HEK293T (cell line): ENCODE results near the gene GLG1.
"Not testable (repeated sequence)": the region's sequence is repeated elsewhere in the genome, so short reads cannot be mapped to it uniquely, and the experiment has no call there.

ENCODE experiments used
- CTCF ChIA-PET: fragments of 350-600 bp; formaldehyde crosslinking; extraction: SDS; loops from one replicate; lab custom pipeline; 2021; ENCODE audit warnings: antibody characterized with exemption, inconsistent platforms; lab: Yijun Ruan, JAX
- POLR2A ChIA-PET: fragments of 350-600 bp; formaldehyde crosslinking; extraction: SDS; loops from one replicate; lab custom pipeline; 2020; ENCODE audit warnings: antibody characterized with exemption, inconsistent platforms; lab: Yijun Ruan, JAX
- DNase-seq: peaks from one replicate; pipeline ENCODE4 v3.0.0; 2012; ENCODE audit warnings: mixed read lengths; ENCODE audit errors: extremely low spot score

Gene GLG1

GRCh38 chr16:74407362-74407705 is 199.6 kb downstream of the GLG1 start:
- DNase-seq, CTCF ChIA-PET, POLR2A ChIA-PET: not testable (repeated sequence)

DNA sequence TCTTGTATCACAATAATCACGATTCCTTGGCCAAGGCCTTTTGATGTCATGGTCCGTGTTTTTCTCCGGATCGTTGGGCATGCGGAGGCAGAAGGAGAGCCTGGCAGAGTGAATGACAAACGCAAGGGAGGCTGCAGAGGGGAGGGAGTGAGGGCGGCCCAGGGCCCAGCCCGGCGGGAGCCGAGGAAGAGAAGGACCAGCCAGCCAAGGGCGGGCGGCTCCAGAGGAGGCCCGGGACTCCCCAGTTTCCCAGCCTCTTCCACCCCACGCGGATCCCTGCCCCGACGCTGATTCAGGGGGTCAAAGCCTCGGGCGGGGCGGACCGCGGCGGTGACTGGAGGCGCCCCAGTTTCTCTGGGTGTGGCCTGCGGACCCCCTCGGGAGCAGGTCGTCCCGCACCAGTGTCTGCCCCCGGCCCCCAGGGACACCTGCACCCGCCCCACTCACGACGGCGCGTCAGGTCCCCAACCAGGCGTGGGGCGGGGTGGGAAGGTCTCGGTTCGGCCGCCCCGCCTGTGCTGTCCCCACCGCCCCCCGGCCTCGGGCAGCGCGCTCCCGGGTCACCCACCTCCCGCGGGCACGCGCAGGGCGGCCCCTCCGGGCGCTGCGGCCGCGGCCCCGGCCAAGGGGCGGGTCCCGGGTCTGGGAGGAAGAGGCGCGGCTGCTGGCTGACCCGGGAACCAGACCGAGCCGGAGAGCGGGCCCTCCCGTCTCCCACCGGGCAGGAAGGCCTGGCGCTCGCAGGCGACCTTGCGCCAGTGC is 200.1 kb downstream of the GLG1 start:
- POLR2A ChIA-PET, CTCF ChIA-PET, DNase-seq: not testable (repeated sequence)

GRCh38 chr16:74404148-74404933 is 202.6 kb downstream of the GLG1 start:
- DNase-seq, POLR2A ChIA-PET, CTCF ChIA-PET: not testable (repeated sequence)

GRCh38 chr16:74400238-74400637 is 206.7 kb downstream of the GLG1 start:
- CTCF ChIA-PET, DNase-seq, POLR2A ChIA-PET: not testable (repeated sequence)

DNA sequence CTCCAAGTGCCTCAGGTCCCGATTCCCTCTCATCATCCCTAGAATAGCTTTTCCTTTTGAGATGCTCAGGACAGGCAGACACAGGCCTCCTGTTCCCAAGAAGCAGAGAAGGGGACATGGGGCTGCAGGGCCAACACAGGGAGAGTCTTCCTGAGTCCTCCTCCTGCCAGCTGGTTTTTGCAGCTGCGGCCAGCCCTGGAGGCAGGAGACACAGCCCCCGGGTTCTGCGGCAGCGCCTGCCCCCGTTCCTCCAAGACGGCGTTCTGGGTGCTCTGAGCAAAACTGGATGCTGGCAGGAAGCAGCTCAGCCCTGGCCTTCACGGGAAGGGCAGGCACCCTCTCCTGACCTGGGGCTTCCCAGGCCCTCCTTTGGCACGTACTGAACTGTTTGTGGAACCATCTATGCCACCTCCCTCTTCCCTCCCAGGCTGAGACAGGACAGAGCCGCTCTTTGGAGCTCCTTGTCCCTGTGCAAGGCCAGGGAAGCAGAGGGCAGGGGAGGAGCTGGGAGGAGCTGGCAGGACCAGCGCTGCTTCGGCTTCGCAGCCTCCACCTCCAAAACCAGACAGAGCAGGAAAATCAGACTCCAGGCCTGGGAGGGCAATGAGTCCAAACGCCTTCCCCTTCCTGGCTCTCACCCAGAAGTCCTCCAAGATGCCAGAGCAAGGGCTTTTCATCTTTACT is 208.6 kb downstream of the GLG1 start:
- CTCF ChIA-PET, DNase-seq, POLR2A ChIA-PET: not testable (repeated sequence)
